Mesendoderm (in vitro differentiated cells): Measurements from ENCODE around the gene MORC3.
A peak's percentile ranks its signal among the peaks of the same experiment; 100 is the strongest.

Source experiments
- DNase-seq: peaks from one replicate; pipeline ENCODE4 v3.0.0; 2013
- H2AK5ac ChIP-seq: 2 replicates; pipeline ENCODE4 v1.6.1; 2013; ENCODE audit warnings: low read length, inconsistent platforms
- H2BK120ac ChIP-seq: 2 replicates; pipeline ENCODE4 v1.6.1; 2013; ENCODE audit warnings: low read depth, mild to moderate bottlenecking, low read length, moderate library complexity, mixed read lengths
- H2BK15ac ChIP-seq: replicated peaks from 2 replicates; pipeline ENCODE4 v1.6.1; 2013; ENCODE audit warnings: low read depth, mild to moderate bottlenecking, moderate library complexity
- H2BK5ac ChIP-seq: 2 replicates; pipeline ENCODE4 v1.6.1; 2013; ENCODE audit warnings: low read length, inconsistent platforms
- H3K18ac ChIP-seq: 2 replicates; pipeline ENCODE4 v1.6.1; 2013; ENCODE audit warnings: mild to moderate bottlenecking, low read length, mixed read lengths
- H3K23ac ChIP-seq: one replicate; pipeline ENCODE4 v1.6.1; 2013; ENCODE audit warnings: low read length
- H3K27ac ChIP-seq: 2 replicates; pipeline ENCODE4 v1.5.1; 2013; ENCODE audit warnings: low read depth, mild to moderate bottlenecking, inconsistent platforms, low read length, moderate library complexity
- H3K27me3 ChIP-seq: 2 replicates; pipeline ENCODE4 v1.6.1; 2013; ENCODE audit warnings: low read length, control low read depth, mild to moderate bottlenecking, inconsistent platforms; ENCODE audit not compliant: insufficient read depth, poor library complexity
- H3K36me3 ChIP-seq: 2 replicates; pipeline ENCODE4 v1.6.1; 2013; ENCODE audit warnings: low read length, inconsistent platforms; ENCODE audit not compliant: control insufficient read depth, insufficient read depth
- H3K4ac ChIP-seq: one replicate; pipeline ENCODE4 v1.6.1; 2013; ENCODE audit warnings: low read depth, mild to moderate bottlenecking, low read length, moderate library complexity
- H3K4me1 ChIP-seq: 2 replicates; pipeline ENCODE4 v1.6.1; 2013; ENCODE audit warnings: low read depth, low read length, inconsistent platforms; ENCODE audit not compliant: control insufficient read depth
- H3K4me2 ChIP-seq: 2 replicates; pipeline ENCODE4 v1.6.1; 2013; ENCODE audit warnings: low read length
- H3K4me3 ChIP-seq: 2 replicates; pipeline ENCODE4 v1.5.1; 2013; ENCODE audit warnings: mild to moderate bottlenecking, low read length
- H3K56ac ChIP-seq: one replicate; pipeline ENCODE4 v1.6.1; 2013; ENCODE audit warnings: low read length
- H3K79me1 ChIP-seq: 2 replicates; pipeline ENCODE4 v1.6.1; 2013; ENCODE audit warnings: low read length, inconsistent platforms
- H3K79me2 ChIP-seq: 2 replicates; pipeline ENCODE4 v1.6.1; 2013; ENCODE audit warnings: mild to moderate bottlenecking, low read length; ENCODE audit not compliant: control insufficient read depth, insufficient read depth
- H3K9ac ChIP-seq: 2 replicates; pipeline ENCODE4 v1.6.1; 2013; ENCODE audit warnings: low read length, inconsistent platforms
- H4K5ac ChIP-seq: one replicate; pipeline ENCODE4 v1.6.1; 2013; ENCODE audit warnings: low read length
- H4K8ac ChIP-seq: one replicate; pipeline ENCODE4 v1.6.1; 2013; ENCODE audit warnings: low read depth, mild to moderate bottlenecking, control low read depth, low read length, moderate library complexity
- WGBS: extraction: QIAGEN DNeasy Blood & Tissue Kit; methylation state at CpG from one replicate; pipeline ENCODE4 v1.1.7; 2013; ENCODE audit warnings: low lambda C conversion rate, missing lambda C conversion rate; ENCODE audit not compliant: insufficient coverage; ENCODE audit errors: extremely low coverage; 5-methylcytosine and 5-hydroxymethylcytosine counted together

The MORC3 gene

DNA sequence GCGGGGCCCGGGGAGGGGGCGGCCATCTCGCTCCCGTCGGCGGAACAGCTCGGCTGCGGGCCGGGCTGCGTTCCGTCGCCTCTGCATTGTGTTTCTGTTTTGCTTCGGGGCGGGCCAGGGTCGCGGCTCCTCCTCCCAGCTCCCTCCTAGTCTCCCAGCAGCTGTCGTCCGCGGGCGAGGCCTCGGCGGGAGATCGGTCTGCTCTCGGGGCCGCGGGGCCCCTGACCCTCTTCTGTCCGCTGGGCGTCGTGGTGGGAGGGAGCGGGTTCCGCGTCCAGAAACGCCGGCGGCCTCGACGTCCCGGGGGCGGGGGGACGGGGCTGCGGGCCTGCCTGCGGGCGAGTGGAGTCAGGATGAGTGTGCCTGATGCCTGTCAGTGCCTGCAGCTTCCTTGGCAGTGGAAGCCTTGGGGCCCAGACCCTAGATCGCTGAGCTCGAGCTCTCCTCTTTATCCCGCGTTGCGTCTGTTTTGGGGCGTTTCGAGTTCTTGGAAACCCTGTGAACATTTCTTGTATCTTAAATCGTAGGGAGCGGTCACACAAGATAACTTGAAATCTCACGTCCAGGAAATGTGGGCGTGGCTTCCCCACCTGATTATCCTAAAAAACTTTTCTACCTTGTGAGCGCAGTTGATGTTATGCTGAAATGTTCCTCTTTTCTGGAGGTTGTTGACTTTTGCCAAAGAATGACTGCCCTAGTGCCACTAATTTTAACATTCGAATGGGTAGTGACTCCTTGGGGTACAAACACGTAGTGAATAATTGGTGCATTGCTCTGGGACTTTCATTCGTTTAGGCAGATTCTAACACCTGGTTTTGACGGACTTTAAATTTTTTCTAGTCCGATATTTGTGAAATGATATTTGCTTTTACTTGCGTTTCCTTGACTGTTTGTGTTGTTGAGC lies 676 bp downstream of the MORC3 start:
- no peaks in the 10 kb centered on the region for H3K79me1 ChIP-seq
- H3K4ac ChIP-seq, result peak overlapping the region; percentile 90
- H3K23ac ChIP-seq, result peak overlapping the region; percentile 85
- H2BK5ac ChIP-seq, result no peak overlapping the region
- peak overlapping the region; percentile 87 for H3K9ac ChIP-seq
- H3K4me3 ChIP-seq, result peak overlapping the region; percentile 94
- peak overlapping the region; percentile 95 for H3K56ac ChIP-seq
- H3K79me2 ChIP-seq, result peaks cover 50% of the 10 kb centered on the region
- no peaks in the 10 kb centered on the region for H3K36me3 ChIP-seq
- no peak overlapping the region for H4K8ac ChIP-seq
- no peak overlapping the region for H4K5ac ChIP-seq
- peak overlapping the region; percentile 96 for H3K27ac ChIP-seq
- H3K18ac ChIP-seq, result peak overlapping the region; percentile 94
- H2BK120ac ChIP-seq, result no peak overlapping the region
- peak; percentile 75 for DNase-seq
- H2AK5ac ChIP-seq, result no peak overlapping the region
- H3K4me2 ChIP-seq, result peak overlapping the region; percentile 57
- H3K27me3 ChIP-seq, result peaks cover 3% of the 10 kb centered on the region
- no peak overlapping the region for H2BK15ac ChIP-seq
- WGBS, result no CpG with 5 or more reads among the region's 62 CpGs
- H3K4me1 ChIP-seq, result peaks cover 2% of the 10 kb centered on the region

- no peaks in the 10 kb centered on the region for H3K79me1 ChIP-seq
- peaks cover 55% of the 10 kb centered on the region for H3K79me2 ChIP-seq
- H3K9ac ChIP-seq, result peak overlapping the region; percentile 87
- WGBS, result no CpG with 5 or more reads among the region's 8 CpGs
- DNase-seq, result peak; percentile 81
- no peak overlapping the region for H4K5ac ChIP-seq
- H3K4me3 ChIP-seq, result no peak overlapping the region
- H3K27me3 ChIP-seq, result peaks cover 3% of the 10 kb centered on the region
- H2BK15ac ChIP-seq, result no peak overlapping the region
- no peak overlapping the region for H3K23ac ChIP-seq
- no peak overlapping the region for H3K4ac ChIP-seq
- H2AK5ac ChIP-seq, result no peak overlapping the region
- no peak overlapping the region for H2BK120ac ChIP-seq
- peaks cover 2% of the 10 kb centered on the region for H3K4me1 ChIP-seq
- H3K36me3 ChIP-seq, result no peaks in the 10 kb centered on the region
- H3K27ac ChIP-seq, result peak overlapping the region; percentile 13
- no peak overlapping the region for H3K18ac ChIP-seq
- peak overlapping the region; percentile 95 for H3K56ac ChIP-seq
- no peak overlapping the region for H2BK5ac ChIP-seq
- no peak overlapping the region for H4K8ac ChIP-seq
- H3K4me2 ChIP-seq, result peak overlapping the region; percentile 57
Measured at GRCh38 chr21:36321325-36322082, 1.5 kb downstream of the MORC3 start.

GRCh38 chr21:36322083-36322424 lies 2.1 kb downstream of the MORC3 start:
- H3K79me2 ChIP-seq, result peaks cover 59% of the 10 kb centered on the region

DNA sequence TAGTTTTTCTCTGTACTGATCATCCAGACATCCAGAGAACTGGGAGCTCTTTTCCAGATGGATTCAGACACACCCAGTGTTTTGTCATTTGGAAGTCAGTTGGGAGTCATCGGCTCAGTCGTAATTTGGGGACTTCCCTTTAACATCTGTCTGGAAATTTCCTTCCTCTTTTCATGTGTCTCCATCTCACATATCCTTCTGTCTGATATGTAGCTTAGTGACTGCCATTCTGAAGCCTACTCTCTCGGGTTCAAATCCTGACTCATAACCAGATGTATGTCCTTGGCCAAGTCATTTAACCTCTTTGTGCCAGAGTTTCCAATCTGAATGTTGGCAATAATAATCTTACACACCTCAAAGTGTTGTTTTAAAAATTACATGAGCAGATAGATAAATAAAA lies 3.0 kb downstream of the MORC3 start:
- H3K4me1 ChIP-seq, result peaks cover 2% of the 10 kb centered on the region
- no peak overlapping the region for H2BK120ac ChIP-seq
- no peak overlapping the region for H4K8ac ChIP-seq
- WGBS, result no CpG with 5 or more reads among the region's 3 CpGs
- no peak overlapping the region for H3K4me3 ChIP-seq
- H3K79me2 ChIP-seq, result peaks cover 69% of the 10 kb centered on the region
- no peak overlapping the region for H2BK15ac ChIP-seq
- H2AK5ac ChIP-seq, result no peak overlapping the region
- no peaks in the 10 kb centered on the region for H3K79me1 ChIP-seq
- H3K56ac ChIP-seq, result no peak overlapping the region
- no peak for DNase-seq
- H3K9ac ChIP-seq, result no peak overlapping the region
- no peak overlapping the region for H3K4me2 ChIP-seq
- H2BK5ac ChIP-seq, result no peak overlapping the region
- no peak overlapping the region for H4K5ac ChIP-seq
- H3K4ac ChIP-seq, result no peak overlapping the region
- H3K27ac ChIP-seq, result no peak overlapping the region
- peaks cover 3% of the 10 kb centered on the region for H3K27me3 ChIP-seq
- no peak overlapping the region for H3K18ac ChIP-seq
- H3K23ac ChIP-seq, result no peak overlapping the region
- H3K36me3 ChIP-seq, result no peaks in the 10 kb centered on the region

More at GRCh38 chr21:36322083-36322424, 2.1 kb downstream of the MORC3 start:
- Histone ChIP-seq H3K27me3 (peaks cover 3% of the 10 kb centered on the region), H3K9ac (peak overlapping the region; percentile 66), H3K18ac (no peak overlapping the region), H3K56ac (peak overlapping the region; percentile 76), H4K8ac (no peak overlapping the region), H3K4me2 (peak overlapping the region; percentile 37), H2BK5ac (no peak overlapping the region), H3K23ac (no peak overlapping the region), H2BK15ac (no peak overlapping the region), H3K27ac (peak overlapping the region; percentile 13), H2AK5ac (no peak overlapping the region), H3K4me1 (peaks cover 2% of the 10 kb centered on the region), H4K5ac (no peak overlapping the region), H3K4me3 (no peak overlapping the region), H3K4ac (no peak overlapping the region), H2BK120ac (no peak overlapping the region), H3K36me3 (no peaks in the 10 kb centered on the region), H3K79me1 (no peaks in the 10 kb centered on the region)
- WGBS, result no CpG with 5 or more reads among the region's 2 CpGs
- DNase-seq, result no peak

DNA sequence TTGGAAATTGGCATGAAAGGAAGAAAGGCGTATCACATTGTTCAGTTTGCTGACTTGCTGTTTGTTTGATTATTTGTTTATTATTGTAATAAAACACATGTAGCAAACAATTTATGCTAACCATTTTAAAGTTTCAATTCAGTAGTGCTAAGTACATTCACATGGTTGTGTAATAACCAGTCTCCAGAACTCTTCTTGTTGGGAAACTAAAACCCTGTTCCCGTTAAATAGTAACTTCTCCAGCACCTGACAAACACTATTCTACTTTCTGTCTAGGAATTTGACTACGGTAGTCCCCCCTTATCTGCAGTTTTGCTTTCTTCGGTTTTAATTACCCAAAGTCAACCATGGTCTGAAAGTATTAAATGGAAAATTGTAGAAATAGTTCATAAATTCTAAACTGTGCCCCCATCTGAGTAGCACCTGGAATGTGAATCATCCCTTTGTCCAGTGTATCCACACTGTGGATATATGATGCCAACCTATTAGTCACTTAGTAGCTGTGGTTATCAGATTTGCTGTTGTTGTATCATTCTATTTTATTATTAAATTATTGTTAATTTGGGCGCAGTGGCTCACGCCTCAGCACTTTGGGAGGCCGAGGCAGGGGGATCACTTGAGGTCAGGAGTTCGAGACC lies 5.5 kb downstream of the MORC3 start:
- Histone ChIP-seq H3K4me2 (no peak overlapping the region), H3K4me3 (no peak overlapping the region), H3K56ac (no peak overlapping the region), H3K4me1 (peaks cover 2% of the 10 kb centered on the region), H4K5ac (no peak overlapping the region), H2BK120ac (no peak overlapping the region), H3K27ac (no peak overlapping the region), H3K79me1 (peaks cover 3% of the 10 kb centered on the region), H3K23ac (no peak overlapping the region), H2BK5ac (no peak overlapping the region), H3K27me3 (peaks cover 3% of the 10 kb centered on the region), H2BK15ac (no peak overlapping the region), H2AK5ac (no peak overlapping the region), H3K9ac (no peak overlapping the region), H4K8ac (no peak overlapping the region), H3K36me3 (no peaks in the 10 kb centered on the region), H3K18ac (no peak overlapping the region), H3K79me2 (peaks cover 86% of the 10 kb centered on the region), H3K4ac (no peak overlapping the region)
- WGBS, result no CpG with 5 or more reads among the region's 8 CpGs
- DNase-seq, result no peak
